Mucosa of stomach (tissue), 1 donor: ENCODE results near the gene PRSS33.
A peak's percentile ranks its signal among the peaks of the same experiment; 100 is the strongest.

Source experiments
- H3K27me3 ChIP-seq: one replicate; pipeline ENCODE4 v1.7.0; 2013; ENCODE audit warnings: mild to moderate bottlenecking, low read length; ENCODE audit not compliant: control insufficient read depth, insufficient read depth
- H3K36me3 ChIP-seq: one replicate; pipeline ENCODE4 v1.7.0; 2013; ENCODE audit warnings: low read length; ENCODE audit not compliant: control insufficient read depth, insufficient read depth
- H3K4me1 ChIP-seq: one replicate; pipeline ENCODE4 v1.7.0; 2013; ENCODE audit warnings: mild to moderate bottlenecking, low read length; ENCODE audit not compliant: control insufficient read depth, insufficient read depth
- H3K4me3 ChIP-seq: one replicate; pipeline ENCODE4 v1.7.0; 2013; ENCODE audit warnings: low read length
- H3K9ac ChIP-seq: one replicate; pipeline ENCODE4 v1.7.0; 2013; ENCODE audit warnings: mild to moderate bottlenecking, low read length, moderate library complexity
- H3K9me3 ChIP-seq: one replicate; pipeline ENCODE4 v1.7.0; 2013; ENCODE audit warnings: mild to moderate bottlenecking, low read length, moderate library complexity; ENCODE audit not compliant: control insufficient read depth
- donor health status: Pancreatic carcinoma.

PRSS33 gene, protein sequence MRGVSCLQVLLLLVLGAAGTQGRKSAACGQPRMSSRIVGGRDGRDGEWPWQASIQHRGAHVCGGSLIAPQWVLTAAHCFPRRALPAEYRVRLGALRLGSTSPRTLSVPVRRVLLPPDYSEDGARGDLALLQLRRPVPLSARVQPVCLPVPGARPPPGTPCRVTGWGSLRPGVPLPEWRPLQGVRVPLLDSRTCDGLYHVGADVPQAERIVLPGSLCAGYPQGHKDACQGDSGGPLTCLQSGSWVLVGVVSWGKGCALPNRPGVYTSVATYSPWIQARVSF

DNA sequence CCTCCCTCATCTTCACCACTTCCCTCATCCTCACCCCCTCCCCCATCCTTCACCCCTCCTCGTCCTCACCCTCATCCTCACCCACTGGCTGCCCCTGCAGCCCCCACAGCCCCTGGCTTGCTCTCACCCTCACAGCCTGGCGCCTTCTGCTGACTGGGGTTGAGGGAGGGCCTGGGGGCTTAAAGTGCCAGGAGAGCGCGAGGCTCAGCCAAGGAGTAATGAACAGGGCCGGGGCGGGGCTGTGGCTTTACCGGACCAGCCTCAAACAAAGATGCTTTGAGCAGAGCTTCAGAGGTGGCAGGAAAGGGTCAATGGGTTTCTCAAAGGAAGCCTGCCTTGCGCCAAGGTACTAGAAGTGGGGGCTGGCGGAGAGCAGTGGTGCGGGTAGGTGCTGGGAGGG lies at the start of gene PRSS33:
Gene PRSS33, minus strand, starts transcription at position 155 of the 400 bp plus-strand sequence. CDS start 1,013 bp downstream, outside the sequence.
- Histone ChIP-seq H3K36me3 (no peaks in the 10 kb centered on the region), H3K4me3 (no peak within 1 kb of the TSS), H3K9me3 (no peaks in the 10 kb centered on the region), H3K9ac (no peak within 1 kb of the TSS), H3K4me1 (peaks cover 20% of the 10 kb centered on the region), H3K27me3 (peaks cover 41% of the 10 kb centered on the region)

GRCh38 chr16:2836646-2837508 lies 49.5 kb upstream of the PRSS33 start:
- Histone ChIP-seq H3K27me3 (no peaks in the 10 kb centered on the region), H3K4me3 (peak overlapping the region; percentile 7), H3K36me3 (no peaks in the 10 kb centered on the region)

GRCh38 chr16:2835638-2836493 lies 48.5 kb upstream of the PRSS33 start:
- Histone ChIP-seq H3K36me3 (no peaks in the 10 kb centered on the region), H3K27me3 (no peaks in the 10 kb centered on the region), H3K9me3 (no peaks in the 10 kb centered on the region), H3K4me3 (peak overlapping the region; percentile 7), H3K4me1 (peaks cover 37% of the 10 kb centered on the region), H3K9ac (peak overlapping the region; percentile 59)

More at GRCh38 chr16:2836646-2837508, 49.5 kb upstream of the PRSS33 start:
- Histone ChIP-seq H3K9ac (peak overlapping the region; percentile 59), H3K9me3 (no peaks in the 10 kb centered on the region), H3K4me1 (peaks cover 36% of the 10 kb centered on the region)

- no peaks in the 10 kb centered on the region for H3K27me3 ChIP-seq
- H3K4me1 ChIP-seq: peaks cover 46% of the 10 kb centered on the region
- no peaks in the 10 kb centered on the region for H3K9me3 ChIP-seq
- no peak overlapping the region for H3K9ac ChIP-seq
- H3K36me3 ChIP-seq: no peaks in the 10 kb centered on the region
- H3K4me3 ChIP-seq: no peak overlapping the region
Observed at GRCh38 chr16:2834968-2835367, 47.6 kb upstream of the PRSS33 start.

GRCh38 chr16:2833776-2834175 lies 46.4 kb upstream of the PRSS33 start:
- Histone ChIP-seq H3K9me3 (no peaks in the 10 kb centered on the region), H3K4me3 (no peak overlapping the region), H3K36me3 (no peaks in the 10 kb centered on the region), H3K9ac (no peak overlapping the region), H3K27me3 (peaks cover 7% of the 10 kb centered on the region), H3K4me1 (peaks cover 52% of the 10 kb centered on the region)

- Histone ChIP-seq H3K4me3 (no peak overlapping the region), H3K4me1 (peaks cover 45% of the 10 kb centered on the region), H3K36me3 (no peaks in the 10 kb centered on the region), H3K9me3 (no peaks in the 10 kb centered on the region), H3K27me3 (peaks cover 7% of the 10 kb centered on the region), H3K9ac (no peak overlapping the region)
Observed at GRCh38 chr16:2831203-2831602, 43.8 kb upstream of the PRSS33 start.

- Histone ChIP-seq H3K27me3 (peaks cover 7% of the 10 kb centered on the region), H3K4me3 (peak overlapping the region; percentile 15), H3K4me1 (peaks cover 41% of the 10 kb centered on the region), H3K36me3 (no peaks in the 10 kb centered on the region), H3K9me3 (no peaks in the 10 kb centered on the region), H3K9ac (peak overlapping the region; percentile 59)
Observed at GRCh38 chr16:2830355-2830695, 43.0 kb upstream of the PRSS33 start.

- H3K4me3 ChIP-seq: peak within 1 kb of the TSS; percentile 15
- peak within 1 kb of the TSS; percentile 59 for H3K9ac ChIP-seq
- no peaks in the 10 kb centered on the region for H3K9me3 ChIP-seq
- H3K4me1 ChIP-seq: peaks cover 45% of the 10 kb centered on the region
- H3K27me3 ChIP-seq: peaks cover 7% of the 10 kb centered on the region
- H3K36me3 ChIP-seq: no peaks in the 10 kb centered on the region
Observed at GRCh38 chr16:2829501-2830354, 42.4 kb upstream of the PRSS33 start, which contains the start of gene ZG16B. ZG16B (plus strand) TSS chr16:2830303; CDS start chr16:2830442, 139 bp downstream.

- Histone ChIP-seq H3K4me3 (no peak overlapping the region), H3K4me1 (peaks cover 49% of the 10 kb centered on the region), H3K9me3 (no peaks in the 10 kb centered on the region), H3K27me3 (peaks cover 7% of the 10 kb centered on the region), H3K36me3 (no peaks in the 10 kb centered on the region), H3K9ac (no peak overlapping the region)
Observed at GRCh38 chr16:2828876-2829430, 41.6 kb upstream of the PRSS33 start.

- Histone ChIP-seq H3K4me3 (no peak overlapping the region), H3K36me3 (no peaks in the 10 kb centered on the region), H3K27me3 (peaks cover 7% of the 10 kb centered on the region)
Observed at GRCh38 chr16:2828521-2828840, 41.1 kb upstream of the PRSS33 start.

More at GRCh38 chr16:2828521-2828840, 41.1 kb upstream of the PRSS33 start:
- Histone ChIP-seq H3K9ac (no peak overlapping the region), H3K9me3 (no peaks in the 10 kb centered on the region), H3K4me1 (peaks cover 49% of the 10 kb centered on the region)
